Natural killer cell (primary cell): ENCODE results near the gene RALGAPB. TPM values are rescaled to one million over a fixed set of nuclear protein-coding genes. Genes with fewer than 3 reads are reported as not detected.

Experiments
- ATAC-seq, 3 donors: fragments of 150-1000 bp in 2 of 3; fragments of 200-7000 bp in 1 of 3; cut with Tn5 transposase; 1 replicate in 1 of 3; 2 replicates in 2 of 3; pipeline ENCODE4 v1.10.0; 2021; ENCODE audit warnings: mild to moderate bottlenecking in 2 of 3, moderate library complexity in 2 of 3
- DNase-seq, 2 donors: peaks; one replicate each; pipeline versions ENCODE4 v3.0.0 to v3.0.0-alpha.2; 2013 to 2021; ENCODE audit warnings: mixed read lengths in 1 of 2
- H3K27ac ChIP-seq: one replicate; pipeline ENCODE4 v1.5.1; 2013; ENCODE audit warnings: mild to moderate bottlenecking, low read length
- H3K27me3 ChIP-seq: one replicate; pipeline ENCODE4 v1.6.1; 2013; ENCODE audit warnings: low read length; ENCODE audit not compliant: control insufficient read depth, insufficient read depth
- H3K36me3 ChIP-seq: one replicate; pipeline ENCODE4 v1.6.1; 2013; ENCODE audit warnings: low read length; ENCODE audit not compliant: control insufficient read depth, insufficient read depth
- H3K4me1 ChIP-seq: one replicate; pipeline ENCODE4 v1.6.1; 2013; ENCODE audit warnings: low read length; ENCODE audit not compliant: control insufficient read depth, insufficient read depth
- H3K4me3 ChIP-seq: one replicate; pipeline ENCODE4 v1.5.1; 2013; ENCODE audit warnings: low read length
- H3K9me3 ChIP-seq: one replicate; pipeline ENCODE4 v1.6.1; 2013; ENCODE audit warnings: low read length; ENCODE audit not compliant: control insufficient read depth, insufficient read depth
- H3K27ac Mint-ChIP-seq, 2 donors: one replicate each; pipeline ENCODE4 v1.8.0; 2022; ENCODE audit warnings: mild to moderate bottlenecking in 2 of 2, mixed read lengths in 2 of 2, moderate library complexity in 1 of 2
- H3K27me3 Mint-ChIP-seq, 2 donors: one replicate each; pipeline ENCODE4 v1.8.0; 2022; ENCODE audit warnings: low read depth in 2 of 2, mixed read lengths in 2 of 2
- H3K36me3 Mint-ChIP-seq: one replicate; pipeline ENCODE4 v1.8.0; 2022; ENCODE audit warnings: mixed read lengths
- H3K4me1 Mint-ChIP-seq, 2 donors: one replicate each; pipeline ENCODE4 v1.8.0; 2022; ENCODE audit warnings: mixed read lengths in 2 of 2
- H3K4me3 Mint-ChIP-seq: one replicate; pipeline ENCODE4 v1.8.0; 2022; ENCODE audit warnings: mild to moderate bottlenecking, moderate library complexity, mixed read lengths
- H3K9me3 Mint-ChIP-seq, 2 donors: one replicate each; pipeline ENCODE4 v1.8.0; 2022; ENCODE audit warnings: mixed read lengths in 2 of 2
- WGBS: methylation state at CpG from one replicate; pipeline ENCODE4 v1.1.7; 2013; ENCODE audit warnings: missing lambda C conversion rate; ENCODE audit not compliant: insufficient coverage; 5-methylcytosine and 5-hydroxymethylcytosine counted together
- intact Hi-C: fragments of 100-400 bp; cut with micrococcal nuclease; formaldehyde crosslinking; loops from one replicate; pipeline ENCODE4 v1.14.2; 2022
- total RNA-seq, 4 donors: library from RNA; stranded (reverse); fragments of 120-200 nt in 1 of 4; gene quantifications; one replicate each; pipeline versions ENCODE4 v1.2.3 to v1.2.4, GENCODE V29; 2013 to 2022
- TF ChIP-seq, protein P1 (sequence below): fragments of 200-600 bp; IDR thresholded peaks from one replicate; pipeline ENCODE4 v1.8.0; 2022; ENCODE audit warnings: antibody characterized with exemption

RALGAPB gene
- total RNA-seq, 3 donors from 2014 or later (not counting 1 experiment from before 2014, with no cell fraction given): 45.1 to 73.1 (median 57.4) TPM

GRCh38 chr20:38581830-38582358 is 109.3 kb downstream of the RALGAPB start:
- TF ChIP-seq, protein P1, sequence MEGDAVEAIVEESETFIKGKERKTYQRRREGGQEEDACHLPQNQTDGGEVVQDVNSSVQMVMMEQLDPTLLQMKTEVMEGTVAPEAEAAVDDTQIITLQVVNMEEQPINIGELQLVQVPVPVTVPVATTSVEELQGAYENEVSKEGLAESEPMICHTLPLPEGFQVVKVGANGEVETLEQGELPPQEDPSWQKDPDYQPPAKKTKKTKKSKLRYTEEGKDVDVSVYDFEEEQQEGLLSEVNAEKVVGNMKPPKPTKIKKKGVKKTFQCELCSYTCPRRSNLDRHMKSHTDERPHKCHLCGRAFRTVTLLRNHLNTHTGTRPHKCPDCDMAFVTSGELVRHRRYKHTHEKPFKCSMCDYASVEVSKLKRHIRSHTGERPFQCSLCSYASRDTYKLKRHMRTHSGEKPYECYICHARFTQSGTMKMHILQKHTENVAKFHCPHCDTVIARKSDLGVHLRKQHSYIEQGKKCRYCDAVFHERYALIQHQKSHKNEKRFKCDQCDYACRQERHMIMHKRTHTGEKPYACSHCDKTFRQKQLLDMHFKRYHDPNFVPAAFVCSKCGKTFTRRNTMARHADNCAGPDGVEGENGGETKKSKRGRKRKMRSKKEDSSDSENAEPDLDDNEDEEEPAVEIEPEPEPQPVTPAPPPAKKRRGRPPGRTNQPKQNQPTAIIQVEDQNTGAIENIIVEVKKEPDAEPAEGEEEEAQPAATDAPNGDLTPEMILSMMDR: no peak
- ATAC-seq (no peak), DNase-seq (no peak)
- Mint-ChIP-seq H3K4me1 (peaks cover 0 to 6% of the 10 kb centered on the region in 2 donors), H3K9me3 (no peaks in the 10 kb centered on the region), H3K27me3 (no peaks in the 10 kb centered on the region), H3K27ac (no peak overlapping the region), H3K36me3 (no peaks in the 10 kb centered on the region), H3K4me3 (no peak overlapping the region)
- WGBS: 73% methylated on average over 4 of the region's 4 CpGs
- H3K4me3 ChIP-seq: no peak overlapping the region
- H3K36me3 ChIP-seq: no peaks in the 10 kb centered on the region
- no peaks in the 10 kb centered on the region for H3K27me3 ChIP-seq
- intact Hi-C loops: no loop called here
- H3K27ac ChIP-seq: no peak overlapping the region
- H3K9me3 ChIP-seq: no peaks in the 10 kb centered on the region
- no peaks in the 10 kb centered on the region for H3K4me1 ChIP-seq

DNA sequence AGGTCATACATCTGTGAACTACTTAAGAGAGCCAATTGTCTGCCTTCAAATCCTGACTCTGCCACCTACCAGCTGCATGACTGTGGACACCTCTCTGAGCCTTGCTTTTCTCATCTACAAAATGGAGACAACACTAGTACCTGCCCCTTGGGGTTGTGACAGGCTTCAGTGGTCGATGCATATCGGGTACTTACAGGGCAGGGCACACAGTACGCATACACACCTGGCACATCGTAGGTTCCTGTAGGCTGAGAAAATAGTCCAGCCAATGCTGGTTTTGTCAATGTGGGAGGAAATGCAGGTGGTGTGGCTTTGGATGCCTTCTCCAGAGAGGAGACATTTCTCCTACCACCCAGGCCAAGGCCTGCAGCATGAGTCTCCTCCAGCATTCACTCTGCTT is 110.7 kb downstream of the RALGAPB start:
- H3K4me3 ChIP-seq: no peak overlapping the region
- H3K27me3 ChIP-seq: no peaks in the 10 kb centered on the region
- no peaks in the 10 kb centered on the region for H3K36me3 ChIP-seq
- ATAC-seq (no peak), DNase-seq (no peak)
- Mint-ChIP-seq H3K4me1 (peaks cover 0 to 6% of the 10 kb centered on the region in 2 donors), H3K27me3 (no peaks in the 10 kb centered on the region), H3K4me3 (no peak overlapping the region), H3K36me3 (no peaks in the 10 kb centered on the region), H3K27ac (no peak overlapping the region), H3K9me3 (no peaks in the 10 kb centered on the region)
- intact Hi-C loops: no loop called here
- WGBS: 85% methylated on average over 4 of the region's 4 CpGs
- H3K4me1 ChIP-seq: no peaks in the 10 kb centered on the region
- H3K27ac ChIP-seq: no peak overlapping the region
- TF ChIP-seq, protein P1: no peak
- H3K9me3 ChIP-seq: no peaks in the 10 kb centered on the region

DNA sequence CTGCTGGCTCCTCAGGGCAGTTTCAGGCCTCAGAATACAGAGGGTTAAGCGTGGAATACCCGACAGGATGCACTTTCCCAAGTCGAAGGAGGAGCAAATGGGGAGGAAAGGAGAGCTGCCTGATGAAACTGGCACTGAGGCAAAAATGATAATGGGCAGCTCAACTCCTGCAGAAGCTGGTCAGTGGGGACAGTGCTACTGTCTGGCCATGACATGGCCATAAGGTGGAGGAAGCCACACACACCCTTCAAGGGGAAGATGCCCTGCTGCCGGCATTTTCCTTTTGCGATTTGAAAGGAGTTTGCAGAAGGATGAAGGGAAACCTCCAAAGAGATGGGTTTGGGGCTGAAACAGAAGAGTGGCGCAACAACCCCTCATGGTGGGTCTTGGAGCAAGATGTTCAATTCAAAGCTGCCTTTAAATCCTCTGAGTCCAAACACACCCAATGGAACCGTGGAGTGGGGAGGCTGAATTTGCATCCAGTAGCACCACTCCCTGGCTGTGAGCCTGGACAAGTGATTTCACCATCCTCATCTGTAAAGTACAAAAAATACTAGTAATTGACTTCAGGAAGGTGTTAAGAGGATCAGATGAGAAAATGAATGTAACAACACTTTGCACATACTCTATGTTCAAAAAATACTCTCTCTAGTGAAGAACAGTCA is 111.6 kb downstream of the RALGAPB start:
- Mint-ChIP-seq H3K27ac (no peak overlapping the region), H3K4me1 (peaks cover 0 to 6% of the 10 kb centered on the region in 2 donors), H3K27me3 (no peaks in the 10 kb centered on the region), H3K36me3 (no peaks in the 10 kb centered on the region), H3K4me3 (no peak overlapping the region), H3K9me3 (no peaks in the 10 kb centered on the region)
- WGBS: 62% methylated on average over 7 of the region's 7 CpGs
- TF ChIP-seq, protein P1: no peak
- DNase-seq (no peak), ATAC-seq (no peak)
- Histone ChIP-seq H3K4me3 (no peak overlapping the region), H3K27me3 (no peaks in the 10 kb centered on the region), H3K4me1 (no peaks in the 10 kb centered on the region), H3K9me3 (no peaks in the 10 kb centered on the region), H3K36me3 (no peaks in the 10 kb centered on the region), H3K27ac (no peak overlapping the region)
- intact Hi-C loops: no loop called here
